Bronchial epithelial cell (primary cell): Measurements from ENCODE around the gene JCHAIN. TPM values are rescaled to one million over a fixed set of nuclear protein-coding genes. Genes with fewer than 3 reads are reported as not detected.

Experiments used
- DNase-seq: peaks from one replicate; pipeline ENCODE4 v3.0.0-alpha.2; 2010; ENCODE audit warnings: low read depth
- FAIRE-seq: peaks from 2 replicates; lab custom pipeline; 2011; peaks lifted over from hg19 to GRCh38; lab: Jason Lieb, UNC
- H3K27me3 ChIP-seq: 2 replicates; pipeline ENCODE4 v1.5.1; 2011; ENCODE audit warnings: low read length; ENCODE audit not compliant: control insufficient read depth, insufficient read depth
- H3K36me3 ChIP-seq: 2 replicates; pipeline ENCODE4 v1.5.1; 2011; ENCODE audit warnings: low read length; ENCODE audit not compliant: control insufficient read depth, insufficient read depth
- H3K4me3 ChIP-seq: 2 replicates; pipeline ENCODE4 v1.5.1; 2011; ENCODE audit warnings: mild to moderate bottlenecking, low read depth, low read length, control low read depth
- total RNA-seq: library from RNA; depleted of rRNA; stranded (reverse); fragments of >200 nt; gene quantifications from 2 replicates; pipeline ENCODE4 v1.2.1, GENCODE V29; 2014
- TF ChIP-seq, protein P1 (sequence below): IDR thresholded peaks from 2 replicates; pipeline ENCODE4 v1.5.1; 2011; ENCODE audit warnings: mild to moderate bottlenecking, moderate library complexity, low read length, control low read depth, inconsistent platforms; ENCODE audit not compliant: insufficient read depth, severe bottlenecking

The JCHAIN gene
- total RNA-seq, 1 donor from 2014 or later = not detected

DNA sequence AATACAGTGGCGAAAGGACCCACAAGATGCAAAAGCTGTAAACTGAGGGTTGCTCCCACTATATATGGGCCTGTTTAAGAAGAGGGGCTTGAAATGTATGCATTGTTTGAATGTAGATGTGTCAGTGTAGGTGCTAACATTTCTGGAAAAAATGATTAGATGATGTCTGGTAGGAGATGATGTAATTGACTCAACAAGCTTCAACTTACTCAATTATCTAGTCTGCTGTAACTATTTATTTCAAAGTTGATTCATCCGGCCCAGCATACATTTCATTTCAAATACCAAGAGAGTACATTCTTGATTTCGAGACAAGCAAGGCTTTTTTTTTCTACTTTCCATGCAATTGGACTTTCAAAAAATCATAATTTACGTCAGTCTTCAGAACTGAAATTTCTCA is 47.0 kb downstream of the JCHAIN start:
- no peak for FAIRE-seq
- TF ChIP-seq, protein P1, sequence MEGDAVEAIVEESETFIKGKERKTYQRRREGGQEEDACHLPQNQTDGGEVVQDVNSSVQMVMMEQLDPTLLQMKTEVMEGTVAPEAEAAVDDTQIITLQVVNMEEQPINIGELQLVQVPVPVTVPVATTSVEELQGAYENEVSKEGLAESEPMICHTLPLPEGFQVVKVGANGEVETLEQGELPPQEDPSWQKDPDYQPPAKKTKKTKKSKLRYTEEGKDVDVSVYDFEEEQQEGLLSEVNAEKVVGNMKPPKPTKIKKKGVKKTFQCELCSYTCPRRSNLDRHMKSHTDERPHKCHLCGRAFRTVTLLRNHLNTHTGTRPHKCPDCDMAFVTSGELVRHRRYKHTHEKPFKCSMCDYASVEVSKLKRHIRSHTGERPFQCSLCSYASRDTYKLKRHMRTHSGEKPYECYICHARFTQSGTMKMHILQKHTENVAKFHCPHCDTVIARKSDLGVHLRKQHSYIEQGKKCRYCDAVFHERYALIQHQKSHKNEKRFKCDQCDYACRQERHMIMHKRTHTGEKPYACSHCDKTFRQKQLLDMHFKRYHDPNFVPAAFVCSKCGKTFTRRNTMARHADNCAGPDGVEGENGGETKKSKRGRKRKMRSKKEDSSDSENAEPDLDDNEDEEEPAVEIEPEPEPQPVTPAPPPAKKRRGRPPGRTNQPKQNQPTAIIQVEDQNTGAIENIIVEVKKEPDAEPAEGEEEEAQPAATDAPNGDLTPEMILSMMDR = no peak
- no peak for DNase-seq
- Histone ChIP-seq H3K4me3 (no peak overlapping the region), H3K36me3 (no peaks in the 10 kb centered on the region), H3K27me3 (no peaks in the 10 kb centered on the region)

DNA sequence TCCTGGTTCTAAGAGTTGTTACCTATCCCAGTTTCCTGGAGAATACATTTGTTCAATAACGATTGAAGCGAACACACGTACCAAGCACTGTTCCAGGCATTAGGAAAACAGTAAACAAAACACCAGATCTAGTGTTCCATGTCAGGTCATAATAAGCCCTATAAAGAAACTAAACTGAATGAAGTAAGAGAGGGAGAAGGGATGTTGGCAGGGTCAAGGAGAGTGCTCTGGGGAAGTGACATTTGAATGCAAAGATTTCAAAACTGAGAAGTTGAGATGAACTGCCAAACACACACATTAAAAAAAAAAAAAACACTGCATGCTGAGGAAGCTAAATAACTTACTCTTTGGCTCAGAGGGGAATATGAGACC is 52.1 kb downstream of the JCHAIN start:
- DNase-seq (no peak), FAIRE-seq (no peak)
- Histone ChIP-seq H3K36me3 (no peaks in the 10 kb centered on the region), H3K4me3 (no peak overlapping the region), H3K27me3 (peaks cover 3% of the 10 kb centered on the region)
- TF ChIP-seq, protein P1 = no peak

DNA sequence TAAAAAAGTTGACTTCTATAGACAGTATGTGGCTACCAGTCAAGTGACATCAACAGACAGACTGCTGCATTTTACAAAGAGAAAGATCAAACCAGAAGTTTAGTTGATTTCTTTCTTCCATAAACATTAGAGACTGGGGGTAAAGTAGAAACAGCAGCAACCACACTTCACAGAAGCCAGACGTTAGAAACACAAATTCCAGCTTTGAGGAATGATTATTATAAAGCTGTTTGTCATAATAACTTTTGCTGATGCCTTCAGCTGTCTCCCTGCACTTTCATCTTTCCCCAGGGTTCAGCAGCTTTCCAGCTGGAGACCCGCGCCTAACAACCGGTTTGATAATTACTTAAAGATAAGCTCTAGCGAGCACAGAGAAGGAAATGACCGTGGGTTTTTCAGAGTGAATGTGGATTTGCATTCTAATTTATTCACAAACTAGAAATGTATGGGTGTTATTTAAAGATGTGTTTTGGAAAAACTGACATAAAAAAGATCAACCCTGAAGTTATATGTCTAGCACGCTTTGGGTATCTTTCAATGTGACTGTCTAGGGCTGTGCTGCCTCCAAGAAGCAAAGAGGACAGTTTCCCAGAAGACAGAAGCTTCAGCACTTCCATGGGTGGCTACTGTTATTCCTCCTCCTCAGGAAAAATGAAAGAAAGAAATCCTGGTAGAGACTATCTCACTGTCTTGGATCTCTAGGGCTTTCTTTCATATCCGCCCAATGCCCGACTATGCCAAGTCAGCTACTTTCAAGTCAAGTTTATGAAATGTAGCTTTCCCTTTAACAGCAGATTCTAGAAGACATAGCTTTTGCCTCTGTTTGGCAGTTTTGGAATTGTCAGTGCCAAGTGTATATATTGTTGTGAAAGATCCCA is 52.8 kb downstream of the JCHAIN start:
- Histone ChIP-seq H3K27me3 (peaks cover 3% of the 10 kb centered on the region), H3K36me3 (no peaks in the 10 kb centered on the region), H3K4me3 (no peak overlapping the region)
- DNase-seq (no peak), FAIRE-seq (no peak)
- TF ChIP-seq, protein P1 = no peak

DNA sequence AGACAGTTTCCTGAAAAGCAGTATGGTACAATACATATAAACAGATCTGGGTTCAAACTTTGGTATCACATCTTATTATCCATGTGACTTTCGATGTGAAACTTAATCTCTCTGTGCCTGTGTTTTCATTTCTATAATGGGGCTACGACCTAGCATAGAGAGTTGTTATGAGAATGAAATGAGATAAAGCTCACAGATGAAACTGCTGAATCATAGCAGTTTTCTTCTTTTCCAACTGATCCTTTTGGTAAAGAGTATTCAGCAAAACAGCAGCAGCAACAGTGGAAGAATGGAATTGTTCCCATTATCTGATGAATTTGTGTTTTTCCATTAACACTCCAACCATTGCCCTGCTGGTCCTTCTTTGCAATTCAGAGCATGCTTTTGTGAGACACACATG is 58.0 kb downstream of the JCHAIN start:
- no peak for FAIRE-seq
- no peak for DNase-seq
- TF ChIP-seq, protein P1 = no peak

DNA sequence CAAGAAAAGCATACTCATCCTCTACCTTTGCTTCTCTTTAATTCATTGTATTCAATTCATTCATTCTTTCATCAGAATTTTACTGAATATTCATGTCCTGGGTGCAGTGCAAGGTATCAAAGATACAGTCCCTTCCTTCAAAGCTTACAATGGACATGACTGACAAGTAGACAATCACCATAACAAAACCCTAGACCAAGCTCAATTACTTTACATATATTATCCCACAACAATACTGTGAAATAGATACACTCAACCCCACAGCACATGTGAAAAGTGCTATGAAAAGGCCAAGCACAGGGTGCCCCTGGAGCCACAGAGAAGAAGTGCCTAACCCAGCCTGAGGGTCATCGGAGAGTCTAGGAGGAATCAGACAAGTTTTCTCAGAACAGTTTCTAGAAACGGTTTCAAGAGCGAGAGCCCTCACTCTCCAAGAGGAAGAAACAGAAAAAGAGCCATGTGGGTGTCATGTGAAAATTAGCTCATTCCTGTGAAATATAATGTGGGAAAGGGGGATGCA is 58.9 kb downstream of the JCHAIN start:
- DNase-seq (no peak), FAIRE-seq (no peak)
- Histone ChIP-seq H3K27me3 (no peaks in the 10 kb centered on the region), H3K4me3 (no peak overlapping the region), H3K36me3 (no peaks in the 10 kb centered on the region)
- TF ChIP-seq, protein P1 = no peak

More for the DNA sequence above, 58.0 kb downstream of the JCHAIN start:
- Histone ChIP-seq H3K27me3 (peaks cover 2% of the 10 kb centered on the region), H3K4me3 (no peak overlapping the region), H3K36me3 (no peaks in the 10 kb centered on the region)

DNA sequence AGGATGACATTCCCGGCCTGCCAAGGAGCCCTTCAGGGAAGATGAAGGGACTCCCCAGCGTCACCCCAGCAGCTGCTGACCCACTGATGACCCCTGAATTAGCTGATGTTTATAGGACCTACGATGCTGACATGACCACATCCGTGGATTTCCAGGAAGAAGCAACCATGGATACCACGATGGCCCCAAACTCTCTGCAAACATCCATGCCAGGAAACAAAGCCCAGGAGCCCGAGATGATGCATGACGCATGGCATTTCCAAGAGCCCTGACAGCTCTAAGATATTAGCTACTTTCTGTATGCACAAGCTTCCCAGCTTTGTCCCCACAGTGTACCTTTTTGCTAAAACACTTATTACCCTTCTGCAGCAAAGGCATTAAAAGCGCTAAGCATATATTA is 59.8 kb downstream of the JCHAIN start:
- H3K4me3 ChIP-seq = no peak overlapping the region
- no peaks in the 10 kb centered on the region for H3K36me3 ChIP-seq
- TF ChIP-seq, protein P1 = no peak
- no peaks in the 10 kb centered on the region for H3K27me3 ChIP-seq
- DNase-seq = no peak
- FAIRE-seq = no peak
